ENCODE data around the gene SLC25A26. TPM values are rescaled to one million over a fixed set of nuclear protein-coding genes. Genes with fewer than 3 reads are reported as not detected.

Gene SLC25A26
- total and polyA plus RNA-seq, 2 donors (not counting 1 experiment from before 2014, with no cell fraction given) = 14.2 to 29.0 TPM

GRCh38 chr3:66365080-66365479 lies 144.3 kb downstream of the SLC25A26 start:
- no peaks in the 10 kb centered on the region for H3K27me3 ChIP-seq (ENCODE audit: control insufficient read depth, insufficient read depth, low read length)
- no peak overlapping the region for H2AFZ ChIP-seq (ENCODE audit: low read length)
- H3K4me3 ChIP-seq (replicated peaks in 1 of 4; ENCODE audit: control extremely low read depth in 1 of 4, insufficient read depth in 1 of 4, low read depth in 3 of 4, low read length in 4 of 4) = no peak overlapping the region
- no peak overlapping the region for H3K4me2 ChIP-seq (ENCODE audit: extremely low read depth, insufficient read depth, low read length)
- H3K9ac ChIP-seq (ENCODE audit: insufficient read depth, low read length) = no peak overlapping the region
- H3K36me3 ChIP-seq (ENCODE audit: control insufficient read depth, insufficient read depth, low read length) = no peaks in the 10 kb centered on the region
- H3K9me3 ChIP-seq (ENCODE audit: control insufficient read depth, insufficient read depth, low read depth, low read length) = no peaks in the 10 kb centered on the region
- H3K27ac ChIP-seq (ENCODE audit: insufficient read depth, low read length) = no peak overlapping the region
- no peak for TF ChIP-seq CTCF (conservative IDR thresholded peaks at IDR 0.05 in 1 of 2, IDR thresholded peaks at IDR 0.05 in 1 of 2; ENCODE audit: low read depth in 1 of 2, low read length in 2 of 2)
- TF ChIP-seq EZH2 (IDR thresholded peaks at IDR 0.05; ENCODE audit: low read length, missing control alignments) = no peak
- H3K4me1 ChIP-seq (ENCODE audit: control insufficient read depth, extremely low read depth, insufficient read depth, low read length) = peaks cover 7% of the 10 kb centered on the region
- DNase-seq (ENCODE audit: low read depth in 2 of 2) = peak in 1 of 2 donors; percentile 36
- H4K20me1 ChIP-seq (ENCODE audit: control insufficient read depth, extremely low read depth, insufficient read depth, low read length) = no peaks in the 10 kb centered on the region
- H3K79me2 ChIP-seq (ENCODE audit: control insufficient read depth, insufficient read depth, low read length) = no peaks in the 10 kb centered on the region

- Histone ChIP-seq H3K4me1 (ENCODE audit: control insufficient read depth, extremely low read depth, insufficient read depth, low read length) (peaks cover 7% of the 10 kb centered on the region), H2AFZ (ENCODE audit: low read length) (no peak overlapping the region), H4K20me1 (ENCODE audit: control insufficient read depth, extremely low read depth, insufficient read depth, low read length) (no peaks in the 10 kb centered on the region), H3K4me3 (replicated peaks in 1 of 4; ENCODE audit: control extremely low read depth in 1 of 4, insufficient read depth in 1 of 4, low read depth in 3 of 4, low read length in 4 of 4) (no peak overlapping the region), H3K9ac (ENCODE audit: insufficient read depth, low read length) (no peak overlapping the region), H3K27me3 (ENCODE audit: control insufficient read depth, insufficient read depth, low read length) (no peaks in the 10 kb centered on the region), H3K36me3 (ENCODE audit: control insufficient read depth, insufficient read depth, low read length) (no peaks in the 10 kb centered on the region), H3K4me2 (ENCODE audit: extremely low read depth, insufficient read depth, low read length) (no peak overlapping the region), H3K27ac (ENCODE audit: insufficient read depth, low read length) (no peak overlapping the region), H3K79me2 (ENCODE audit: control insufficient read depth, insufficient read depth, low read length) (no peaks in the 10 kb centered on the region), H3K9me3 (ENCODE audit: control insufficient read depth, insufficient read depth, low read depth, low read length) (no peaks in the 10 kb centered on the region)
- TF ChIP-seq CTCF (conservative IDR thresholded peaks at IDR 0.05 in 1 of 2, IDR thresholded peaks at IDR 0.05 in 1 of 2; ENCODE audit: low read depth in 1 of 2, low read length in 2 of 2) = no peak
- TF ChIP-seq EZH2 (IDR thresholded peaks at IDR 0.05; ENCODE audit: low read length, missing control alignments) = no peak
- no peak for DNase-seq (ENCODE audit: low read depth in 2 of 2)
These were observed 145.9 kb downstream of the SLC25A26 start for GRCh38 chr3:66366747-66367146.

- Histone ChIP-seq H3K4me3 (replicated peaks in 1 of 4; ENCODE audit: control extremely low read depth in 1 of 4, insufficient read depth in 1 of 4, low read depth in 3 of 4, low read length in 4 of 4) (no peak overlapping the region), H3K4me1 (ENCODE audit: control insufficient read depth, extremely low read depth, insufficient read depth, low read length) (peaks cover 2% of the 10 kb centered on the region), H3K27me3 (ENCODE audit: control insufficient read depth, insufficient read depth, low read length) (no peaks in the 10 kb centered on the region), H3K36me3 (ENCODE audit: control insufficient read depth, insufficient read depth, low read length) (no peaks in the 10 kb centered on the region), H4K20me1 (ENCODE audit: control insufficient read depth, extremely low read depth, insufficient read depth, low read length) (no peaks in the 10 kb centered on the region), H3K9ac (ENCODE audit: insufficient read depth, low read length) (no peak overlapping the region), H2AFZ (ENCODE audit: low read length) (no peak overlapping the region), H3K79me2 (ENCODE audit: control insufficient read depth, insufficient read depth, low read length) (no peaks in the 10 kb centered on the region), H3K27ac (ENCODE audit: insufficient read depth, low read length) (no peak overlapping the region), H3K9me3 (ENCODE audit: control insufficient read depth, insufficient read depth, low read depth, low read length) (no peaks in the 10 kb centered on the region), H3K4me2 (ENCODE audit: extremely low read depth, insufficient read depth, low read length) (no peak overlapping the region)
- no peak for DNase-seq (ENCODE audit: low read depth in 2 of 2)
- no peak for TF ChIP-seq CTCF (conservative IDR thresholded peaks at IDR 0.05 in 1 of 2, IDR thresholded peaks at IDR 0.05 in 1 of 2; ENCODE audit: low read depth in 1 of 2, low read length in 2 of 2)
- TF ChIP-seq EZH2 (IDR thresholded peaks at IDR 0.05; ENCODE audit: low read length, missing control alignments) = no peak
These were observed 147.2 kb downstream of the SLC25A26 start for GRCh38 chr3:66367979-66368378.
